ENCODE results near the gene BCAT1.
"Not testable (repeated sequence)": the region's sequence is repeated elsewhere in the genome, so short reads cannot be mapped to it uniquely, and the experiment has no call there.

The BCAT1 gene

GRCh38 chr12:24955853-24956252 is 7.0 kb upstream of the BCAT1 start:
- DNase-seq = no peak

- no peak for DNase-seq
Observed at GRCh38 chr12:24955389-24955788, 6.5 kb upstream of the BCAT1 start.

GRCh38 chr12:24954261-24954660 is 5.4 kb upstream of the BCAT1 start:
- DNase-seq = no peak

GRCh38 chr12:24952389-24952788 is 3.5 kb upstream of the BCAT1 start:
- no peak for DNase-seq

GRCh38 chr12:24950231-24950834 is 1.4 kb upstream of the BCAT1 start:
- DNase-seq = no peak

GRCh38 chr12:24948420-24948756 is 513 bp downstream of the BCAT1 start:
- DNase-seq = no peak

GRCh38 chr12:24947541-24948419 is 1.1 kb downstream of the BCAT1 start:
- DNase-seq = no peak

- DNase-seq = no peak
Observed at GRCh38 chr12:24945845-24946244, 3.1 kb downstream of the BCAT1 start.

- no peak for DNase-seq
Observed at GRCh38 chr12:24945039-24945438, 3.9 kb downstream of the BCAT1 start.

GRCh38 chr12:24944601-24944975 is 4.3 kb downstream of the BCAT1 start:
- DNase-seq = no peak

- no peak for DNase-seq
Observed at GRCh38 chr12:24943947-24944600, 4.8 kb downstream of the BCAT1 start.

GRCh38 chr12:24940157-24940556 is 8.7 kb downstream of the BCAT1 start:
- DNase-seq = no peak

- not testable (repeated sequence) for DNase-seq
Observed at GRCh38 chr12:24939551-24939950, 9.3 kb downstream of the BCAT1 start.

- DNase-seq = no peak
Observed at GRCh38 chr12:24938341-24938740, 10.6 kb downstream of the BCAT1 start.

- DNase-seq = no peak
Observed at GRCh38 chr12:24937553-24938244, 11.2 kb downstream of the BCAT1 start.

- DNase-seq = no peak
Observed at GRCh38 chr12:24933694-24934407, 15.1 kb downstream of the BCAT1 start.

- DNase-seq = no peak
Observed at GRCh38 chr12:24931666-24932405, 17.1 kb downstream of the BCAT1 start.

- no peak for DNase-seq
Observed at GRCh38 chr12:24929953-24930352, 18.9 kb downstream of the BCAT1 start.

- DNase-seq = not testable (repeated sequence)
Observed at GRCh38 chr12:24928533-24929306, 20.2 kb downstream of the BCAT1 start.

- DNase-seq = no peak
Observed at GRCh38 chr12:24928131-24928530, 20.8 kb downstream of the BCAT1 start.

GRCh38 chr12:24926080-24926479 is 22.8 kb downstream of the BCAT1 start:
- not testable (repeated sequence) for DNase-seq

Data from cerebellar nuclear complex (tissue), 1 donor.